AG08395 (cell line): ENCODE data around the gene BMP2K.

Source experiments
- DNase-seq: peaks from one replicate; pipeline ENCODE4 v3.0.0; 2012; ENCODE audit warnings: mixed read lengths, low spot score

BMP2K gene

DNA sequence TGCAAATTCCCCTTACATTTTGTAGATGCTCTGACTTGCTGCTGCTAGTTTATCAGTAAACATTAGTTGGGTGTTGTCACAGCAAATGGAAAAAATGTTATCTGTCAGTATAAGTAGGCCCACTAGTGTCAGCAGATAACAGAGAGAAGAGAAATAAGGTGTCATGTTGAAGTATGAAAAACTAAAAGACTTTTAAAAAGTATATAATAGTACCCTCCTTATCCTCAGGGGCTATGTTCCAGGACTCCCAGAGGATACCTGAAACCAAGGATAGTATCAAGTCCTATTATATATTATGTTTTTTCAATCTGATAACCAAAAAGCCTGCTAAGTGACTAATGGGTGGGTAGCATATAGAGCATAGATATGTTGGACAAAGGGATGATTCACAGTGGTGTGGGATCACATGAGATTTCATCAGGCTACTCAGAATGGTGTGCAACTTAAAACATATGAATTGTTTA, 11.6 kb upstream of the BMP2K start:
- no peak for DNase-seq

DNA sequence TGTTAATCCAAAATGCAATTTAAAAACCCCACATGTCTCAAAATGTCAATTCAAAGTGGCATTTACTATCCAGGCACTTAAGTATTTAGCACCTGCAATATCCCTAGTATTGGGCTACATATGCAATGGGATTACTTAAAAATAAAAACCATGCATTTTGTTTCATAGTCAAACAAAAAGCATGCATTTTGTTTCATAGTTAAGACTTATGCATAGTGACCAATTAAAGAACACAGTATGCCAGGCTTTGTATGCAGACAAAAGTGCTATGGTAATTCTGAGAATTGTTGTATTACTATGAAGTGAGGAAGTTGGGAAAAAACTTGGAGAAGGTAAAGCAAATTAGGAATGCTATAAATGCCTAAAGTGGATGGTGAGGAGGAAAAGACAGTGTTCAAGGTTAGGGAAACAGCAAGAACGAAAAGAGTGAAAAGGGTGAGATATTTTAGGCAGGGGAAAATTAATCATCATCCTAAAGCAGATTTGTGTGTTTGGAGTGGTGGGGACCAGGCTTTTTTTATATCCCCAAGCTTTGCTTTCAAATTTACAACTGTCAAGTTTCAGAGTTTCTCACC, 10.6 kb upstream of the BMP2K start:
- DNase-seq, result no peak

DNA sequence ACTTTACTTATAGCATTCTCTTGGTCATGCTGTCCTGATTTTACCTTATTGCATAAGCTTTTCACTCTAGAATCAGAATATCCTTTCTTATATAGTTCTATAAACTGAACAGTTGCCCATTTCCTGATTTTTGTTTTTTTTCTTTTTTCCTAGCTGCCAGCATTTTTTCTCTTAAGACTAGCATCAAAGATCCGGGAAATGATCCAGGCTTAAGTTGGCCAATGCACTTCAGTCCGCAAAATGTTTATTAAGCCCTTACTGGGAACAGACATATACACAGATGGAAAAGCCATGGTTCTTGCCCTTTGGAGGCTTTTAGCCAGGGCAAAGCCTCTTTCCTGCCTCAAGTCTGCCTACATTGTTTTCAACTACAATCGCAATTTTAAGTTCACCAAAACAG, 10.1 kb upstream of the BMP2K start:
- peak; percentile 26 for DNase-seq

DNA sequence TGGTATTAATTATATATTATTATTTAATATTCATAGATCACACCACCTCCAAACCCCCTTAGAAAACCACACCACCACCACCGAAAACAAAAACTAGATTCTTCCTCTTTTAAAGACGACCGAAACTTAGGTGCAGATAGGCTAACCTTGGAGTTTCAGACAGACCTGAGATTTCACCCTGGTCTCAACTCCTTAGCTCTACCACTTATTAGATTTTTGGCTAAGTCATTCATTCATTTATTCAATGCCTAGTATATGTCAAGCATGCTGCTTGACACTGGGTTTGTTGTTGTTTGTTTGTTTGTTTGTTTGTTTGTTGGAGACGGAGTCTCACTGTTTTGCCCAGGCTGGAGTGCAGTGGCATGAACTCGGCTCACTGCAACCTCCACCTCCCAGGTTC, 9.5 kb upstream of the BMP2K start:
- no peak for DNase-seq

DNA sequence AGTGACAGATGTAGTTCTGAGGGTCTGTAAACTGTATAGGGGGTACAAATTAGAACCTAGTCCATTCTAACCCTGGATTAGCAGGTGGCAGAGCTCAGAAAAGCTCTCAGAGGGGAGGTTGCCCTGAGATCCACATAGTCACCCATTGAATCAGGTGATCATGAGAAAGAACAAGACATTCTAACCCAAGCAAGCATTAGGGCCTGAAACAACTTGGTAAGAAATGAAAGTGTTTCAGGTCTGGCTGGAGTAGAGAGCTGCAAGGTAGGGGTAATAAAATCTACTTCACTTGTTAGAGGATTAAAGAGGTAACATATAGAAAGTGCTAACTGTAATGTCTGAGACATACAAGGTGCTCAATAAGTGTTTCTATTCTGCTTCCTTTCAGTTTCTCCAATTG, 8.8 kb upstream of the BMP2K start:
- DNase-seq, result no peak

DNA sequence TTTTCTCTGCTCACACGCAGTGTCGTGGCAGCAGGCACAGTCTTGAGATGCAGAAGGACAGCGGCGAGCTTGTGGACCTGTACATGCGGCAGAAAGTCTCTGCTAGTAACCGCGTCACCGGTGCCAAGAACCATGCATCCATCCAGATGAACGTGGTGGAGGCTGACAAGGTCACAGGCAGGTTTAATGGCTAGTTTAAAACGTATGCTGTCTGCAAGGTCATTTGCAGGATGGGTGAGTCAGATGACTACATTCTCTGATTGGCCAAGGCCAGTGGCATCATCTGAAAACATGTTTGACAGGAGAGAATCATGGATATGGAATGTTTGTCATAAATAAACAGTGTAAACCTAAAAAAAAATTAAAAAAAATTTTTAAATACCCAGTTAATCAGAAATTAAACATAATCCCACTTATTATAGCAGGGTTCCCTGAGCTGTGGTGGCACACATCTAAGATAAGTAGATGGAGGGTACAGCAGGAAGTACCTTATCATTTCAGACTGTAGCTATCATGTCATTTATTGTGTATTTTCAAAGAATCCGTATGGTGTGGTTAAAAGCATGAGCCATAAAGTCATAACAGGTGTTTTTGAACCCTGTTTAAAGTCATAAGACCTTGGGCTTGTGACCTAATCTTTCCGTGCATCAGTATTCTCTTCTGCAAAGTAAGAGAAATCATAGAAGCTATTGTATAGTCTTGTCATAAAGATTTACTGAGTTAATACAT, 7.5 kb upstream of the BMP2K start:
- peak; percentile 33 for DNase-seq

DNA sequence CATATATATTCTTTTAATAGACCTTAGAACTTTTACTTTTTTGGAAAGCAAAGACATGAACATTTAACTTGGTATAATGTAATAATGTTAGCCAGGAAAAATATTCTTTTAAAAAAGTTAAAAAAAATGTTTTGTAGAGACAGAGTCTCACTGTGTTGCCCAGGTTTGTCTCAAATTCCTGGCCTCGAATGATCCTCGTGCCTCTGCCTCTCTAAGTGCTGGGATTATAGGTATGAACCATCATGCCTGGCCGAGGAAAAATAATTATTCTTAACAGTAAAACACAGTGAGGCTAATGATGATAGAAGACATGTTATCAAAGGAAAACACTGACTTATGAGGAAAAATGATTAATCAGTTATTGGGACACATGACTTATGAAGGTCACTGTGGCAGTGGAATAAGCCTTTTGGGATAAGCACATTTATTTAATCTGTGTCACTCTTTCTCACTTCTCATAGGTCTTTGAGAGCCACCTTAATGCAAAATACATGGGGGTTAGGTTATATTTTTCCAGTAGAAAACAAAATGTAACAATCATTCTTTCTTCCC, 6.0 kb upstream of the BMP2K start:
- DNase-seq, result no peak

DNA sequence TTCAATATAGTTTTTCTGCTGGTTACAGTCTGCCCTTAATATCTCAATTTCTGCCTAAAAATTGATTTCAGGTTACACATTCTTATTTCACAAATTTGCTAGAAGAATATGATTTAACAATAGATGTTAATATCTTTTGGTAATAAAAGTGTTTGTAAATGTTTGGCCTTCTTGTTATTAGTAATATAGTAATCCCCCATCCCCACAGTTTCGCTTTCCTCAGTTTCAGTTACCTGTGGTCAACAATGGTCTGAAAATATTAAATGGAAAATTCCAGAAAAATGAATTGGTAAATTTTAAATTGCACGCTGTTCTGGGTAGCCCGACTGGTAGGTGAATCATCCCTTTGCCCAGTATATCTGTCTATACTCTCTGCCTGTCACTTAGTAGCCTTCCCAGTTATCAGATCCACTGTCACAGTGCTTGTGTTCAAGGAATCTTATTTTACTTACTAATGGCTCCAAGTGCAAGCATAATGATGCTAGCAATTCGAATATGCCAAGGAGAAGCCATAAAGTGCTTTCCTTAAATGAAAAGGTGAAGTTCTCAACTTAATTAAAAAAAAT, 3.5 kb upstream of the BMP2K start:
- no peak for DNase-seq

DNA sequence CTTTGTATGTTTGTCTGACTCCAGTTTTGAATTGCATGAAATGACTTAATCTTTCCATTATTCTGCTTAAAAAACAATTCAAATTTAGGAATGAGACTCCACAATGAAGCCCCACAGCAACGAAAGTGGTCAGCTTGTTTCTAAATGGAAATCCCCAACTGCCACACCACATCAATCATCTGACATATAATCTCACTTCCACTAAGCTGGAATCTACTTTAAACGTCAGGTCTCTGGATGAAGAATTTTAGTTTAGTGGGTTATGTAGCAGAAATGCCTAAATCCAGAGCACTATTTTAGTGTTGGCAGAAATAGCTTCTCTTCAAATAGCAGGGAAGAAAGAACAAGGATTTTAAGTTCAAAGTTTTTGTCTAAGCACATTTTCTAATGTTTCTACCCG, 1.7 kb upstream of the BMP2K start:
- DNase-seq, result no peak

DNA sequence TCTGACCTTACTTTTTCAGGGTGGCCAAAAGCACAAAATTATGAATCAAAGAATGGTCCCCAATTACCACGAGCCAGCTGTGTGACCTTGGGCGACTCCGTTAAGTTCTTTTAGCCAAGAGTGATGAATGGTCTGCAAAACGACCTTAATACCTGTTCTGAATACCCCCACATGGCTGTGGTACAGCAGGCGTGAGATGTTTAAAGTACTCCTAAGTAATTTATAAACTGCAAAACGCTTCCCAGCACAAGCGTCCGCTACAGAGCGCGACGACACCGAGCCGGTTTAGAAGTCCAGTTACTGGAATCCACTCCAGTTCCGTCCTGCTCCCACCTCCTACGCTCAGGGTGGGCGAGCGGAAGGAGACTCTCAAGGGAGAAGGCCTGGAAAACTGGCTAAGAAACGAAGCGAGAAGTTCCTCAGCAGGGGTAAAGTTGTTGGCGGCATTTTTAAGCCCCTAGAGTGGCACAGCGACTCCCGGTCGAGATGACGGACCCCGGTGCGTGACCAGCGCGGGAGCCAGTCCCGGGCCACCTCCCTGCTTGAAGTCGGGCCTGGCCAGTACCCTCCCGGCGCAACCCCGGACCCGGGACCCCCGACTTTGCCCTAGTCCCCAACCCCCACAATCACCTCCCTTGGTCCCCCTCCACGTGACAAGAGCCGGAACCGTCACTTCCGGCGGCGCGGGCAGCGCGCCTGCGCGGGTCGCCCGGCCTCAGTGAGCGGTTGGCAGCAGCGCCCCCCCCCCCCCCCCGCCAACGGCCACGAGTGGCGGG, 659 bp upstream of the BMP2K start:
- DNase-seq, result peak; percentile 90

DNA sequence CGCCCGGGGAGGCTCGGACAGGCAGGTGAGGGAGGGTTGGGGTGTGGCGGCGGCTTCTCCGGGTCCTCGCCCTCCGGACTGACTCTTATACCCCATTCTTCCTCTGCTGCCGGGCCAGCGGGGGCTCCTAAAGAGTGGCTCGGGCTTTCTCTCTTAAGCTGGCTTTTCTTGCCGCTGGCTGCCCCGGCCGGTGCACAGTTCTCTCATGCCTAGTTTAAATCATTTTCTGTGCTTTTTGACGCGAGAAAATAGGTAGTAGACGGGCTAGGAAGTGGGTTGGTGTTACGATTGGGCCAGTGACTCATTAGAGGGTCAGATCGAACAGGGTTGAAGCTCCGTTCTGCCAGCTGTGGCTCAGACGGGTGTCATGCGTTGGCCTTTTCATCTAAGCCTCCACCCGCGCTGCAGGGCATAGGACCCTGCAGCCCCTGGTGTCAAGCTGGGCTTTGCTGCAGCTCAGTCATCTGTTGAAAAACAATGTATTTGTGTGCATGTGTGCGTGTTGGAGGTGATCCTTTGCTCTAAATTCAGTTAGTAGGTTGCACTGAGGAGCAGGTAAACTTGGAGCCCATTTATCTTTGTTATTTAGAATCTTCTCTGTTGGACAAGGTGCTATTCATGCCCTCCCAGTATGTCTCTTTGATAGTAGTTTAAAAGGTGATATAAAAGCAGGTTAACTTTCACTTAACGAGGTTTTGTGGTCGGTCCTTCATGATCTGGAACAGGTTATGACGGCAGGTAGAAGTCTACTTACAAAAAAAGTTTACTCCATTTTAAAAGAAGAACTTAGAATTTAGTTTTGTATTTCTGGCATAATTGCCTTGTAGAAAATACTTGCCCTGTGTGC, 802 bp downstream of the BMP2K start:
- DNase-seq, result peak; percentile 71

DNA sequence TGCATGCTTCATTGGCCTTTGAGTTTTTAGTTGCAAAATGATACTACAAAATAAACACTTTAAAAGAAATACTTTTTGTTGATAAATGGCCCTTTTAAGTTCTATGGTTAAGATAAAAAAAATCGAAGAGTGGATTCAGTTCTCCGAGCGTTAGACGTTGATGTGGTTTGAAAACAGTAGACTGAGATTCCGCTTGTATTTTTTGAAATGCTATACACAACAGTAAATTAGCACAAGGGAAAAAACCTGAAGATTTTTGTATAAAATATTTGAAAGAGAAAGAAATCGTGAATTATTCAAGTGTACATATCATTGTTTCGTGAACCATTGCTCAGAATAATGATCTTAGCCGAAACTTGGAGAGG, 1.4 kb downstream of the BMP2K start:
- no peak for DNase-seq

DNA sequence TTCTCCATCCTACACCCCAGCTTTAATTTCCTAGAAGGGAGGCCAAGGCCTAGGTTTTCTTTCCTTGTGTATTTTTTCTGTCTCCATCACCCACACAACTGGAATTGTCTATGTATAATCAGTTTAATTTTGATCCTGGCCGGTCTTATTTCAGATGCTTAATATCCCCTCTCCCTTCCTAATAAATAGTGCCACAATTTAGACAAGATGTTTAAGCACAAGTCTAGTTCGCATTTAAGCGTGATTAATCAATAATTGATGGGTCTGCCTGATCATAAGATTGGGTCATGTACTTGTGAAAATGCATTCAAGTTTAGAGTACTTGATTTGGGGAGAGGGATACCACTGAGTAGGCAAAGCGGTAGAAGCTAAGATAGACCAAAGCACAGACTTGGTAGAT, 2.4 kb downstream of the BMP2K start:
- no peak for DNase-seq

DNA sequence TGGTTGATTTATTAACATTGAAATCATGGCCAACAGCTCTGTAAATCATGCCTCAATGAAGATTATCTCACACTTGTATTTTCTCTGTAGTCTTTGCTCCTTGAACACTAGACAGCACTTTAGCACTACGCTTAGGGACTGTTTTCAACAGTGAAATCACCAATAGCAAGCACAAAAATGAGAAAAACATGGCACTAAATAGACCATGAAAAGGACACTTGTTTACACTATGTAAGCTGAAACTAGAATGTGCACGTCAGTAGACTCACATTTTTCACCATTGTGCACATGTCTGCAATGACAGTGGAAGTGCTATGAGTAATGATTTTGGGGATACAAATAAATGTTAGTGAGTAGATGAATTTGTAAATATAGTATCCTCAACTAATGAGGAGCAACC, 3.1 kb downstream of the BMP2K start:
- no peak for DNase-seq

DNA sequence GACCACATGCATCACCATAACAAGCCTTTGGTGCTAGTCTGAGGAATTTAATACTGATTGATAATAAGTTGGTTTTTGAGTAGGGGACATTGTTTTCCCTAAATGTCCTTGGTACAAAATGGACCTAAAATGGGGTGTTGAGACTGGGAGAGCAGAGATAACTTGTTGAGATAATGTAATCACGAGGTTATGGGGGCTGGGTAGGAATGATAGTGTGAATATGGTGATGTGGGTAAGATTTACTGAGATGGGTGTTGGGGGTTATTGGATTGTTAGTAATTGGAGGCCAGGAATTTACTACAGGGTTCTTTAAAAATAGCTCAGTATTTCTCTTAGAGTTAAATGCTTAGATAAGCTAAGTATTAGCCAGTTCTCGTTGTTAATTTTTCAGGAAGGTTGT, 3.9 kb downstream of the BMP2K start:
- DNase-seq, result no peak

DNA sequence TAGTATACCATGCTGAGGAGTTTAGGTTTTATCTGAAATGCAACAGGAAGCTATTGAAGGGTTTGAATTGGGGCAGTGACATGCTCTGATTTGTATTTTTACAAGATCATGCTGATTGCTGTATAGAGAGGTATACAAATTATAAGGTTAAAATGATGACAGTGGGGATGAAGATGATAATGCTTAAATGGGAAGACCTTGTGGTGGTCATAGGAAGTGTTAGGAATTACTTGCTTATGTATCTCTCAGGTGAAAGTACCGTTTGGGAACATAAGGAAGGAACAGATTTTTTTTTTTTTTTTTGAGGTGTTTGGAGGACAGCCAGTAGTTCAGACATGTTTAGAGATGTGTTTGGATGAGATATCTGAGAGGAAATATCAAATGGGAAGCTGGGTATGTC, 5.0 kb downstream of the BMP2K start:
- no peak for DNase-seq

DNA sequence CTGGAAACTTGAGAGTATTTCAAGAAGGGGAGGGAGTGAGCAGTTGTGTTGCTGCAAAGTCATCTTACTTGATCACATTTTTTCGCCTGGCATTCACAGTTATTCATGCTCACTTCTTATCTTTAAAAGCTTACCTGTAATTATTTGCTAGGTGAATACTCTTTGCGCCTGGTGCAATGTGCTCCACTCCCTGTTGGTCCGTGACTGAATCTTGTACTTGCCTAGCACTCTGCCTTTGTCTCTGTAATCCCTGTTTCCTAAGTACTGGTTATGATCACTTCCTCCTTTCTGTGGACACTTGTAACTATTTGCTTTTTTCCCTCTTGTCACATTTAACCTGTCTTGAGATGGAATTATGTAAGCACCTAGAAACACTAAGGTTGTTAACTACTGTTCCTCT, 5.8 kb downstream of the BMP2K start:
- DNase-seq, result no peak

DNA sequence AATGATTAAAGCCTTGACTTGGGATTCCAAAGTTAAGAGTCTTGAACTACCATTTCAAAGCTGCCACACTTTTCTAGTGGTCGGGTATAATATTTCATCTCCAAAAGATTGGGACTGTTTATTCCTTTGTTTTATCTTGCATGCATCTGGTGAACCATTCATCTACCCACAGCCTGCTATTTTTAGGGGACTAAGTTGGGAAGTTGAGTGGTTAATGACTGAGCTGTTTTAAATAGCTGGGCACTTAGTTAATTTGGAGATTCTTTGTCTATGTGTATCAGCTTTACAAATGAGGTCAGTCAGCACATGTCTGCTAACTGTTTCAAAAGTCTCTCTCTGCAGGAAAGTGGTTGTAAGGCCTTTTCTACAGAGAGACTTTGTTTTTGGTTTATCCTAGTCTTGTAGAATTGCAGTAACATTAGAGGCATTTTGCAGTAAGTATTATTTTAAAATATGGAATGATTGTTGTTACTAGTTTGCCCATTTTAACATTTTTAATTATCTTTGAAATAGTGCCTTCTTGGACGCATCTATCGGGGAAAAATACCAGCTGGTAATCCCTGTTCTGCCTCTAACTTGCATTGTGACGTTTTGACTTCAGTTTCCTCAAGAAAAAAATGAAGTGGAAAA, 8.2 kb downstream of the BMP2K start:
- DNase-seq, result peak; percentile 78

DNA sequence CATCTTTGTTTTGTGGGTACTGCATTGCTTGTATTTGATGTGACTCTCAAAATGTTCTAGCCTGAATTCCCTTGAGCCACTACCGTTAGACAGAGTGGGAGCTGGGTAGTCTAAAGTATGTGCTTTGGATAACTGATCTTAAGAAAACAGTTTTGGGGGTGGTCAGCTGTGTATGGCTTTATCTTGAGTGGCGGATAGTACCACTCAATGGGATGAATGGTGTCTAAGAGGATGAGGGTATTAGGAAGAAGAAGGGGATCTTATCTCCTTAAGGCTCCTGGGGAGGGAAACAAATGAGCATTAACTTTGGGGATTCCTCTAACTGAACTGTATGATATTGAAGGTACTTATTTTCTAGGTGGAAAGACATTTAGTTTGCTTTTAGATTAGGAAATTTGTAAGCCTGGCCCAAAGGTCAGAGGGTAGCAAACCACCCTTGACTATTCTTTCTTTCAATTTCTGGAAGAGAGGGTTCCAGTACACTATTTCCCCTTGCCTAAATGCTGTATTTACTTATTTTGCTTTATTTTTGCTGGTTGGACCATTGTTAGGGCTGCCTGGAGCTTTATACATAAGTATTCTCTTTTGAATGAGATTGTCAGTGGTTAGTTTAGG, 11.3 kb downstream of the BMP2K start:
- no peak for DNase-seq

DNA sequence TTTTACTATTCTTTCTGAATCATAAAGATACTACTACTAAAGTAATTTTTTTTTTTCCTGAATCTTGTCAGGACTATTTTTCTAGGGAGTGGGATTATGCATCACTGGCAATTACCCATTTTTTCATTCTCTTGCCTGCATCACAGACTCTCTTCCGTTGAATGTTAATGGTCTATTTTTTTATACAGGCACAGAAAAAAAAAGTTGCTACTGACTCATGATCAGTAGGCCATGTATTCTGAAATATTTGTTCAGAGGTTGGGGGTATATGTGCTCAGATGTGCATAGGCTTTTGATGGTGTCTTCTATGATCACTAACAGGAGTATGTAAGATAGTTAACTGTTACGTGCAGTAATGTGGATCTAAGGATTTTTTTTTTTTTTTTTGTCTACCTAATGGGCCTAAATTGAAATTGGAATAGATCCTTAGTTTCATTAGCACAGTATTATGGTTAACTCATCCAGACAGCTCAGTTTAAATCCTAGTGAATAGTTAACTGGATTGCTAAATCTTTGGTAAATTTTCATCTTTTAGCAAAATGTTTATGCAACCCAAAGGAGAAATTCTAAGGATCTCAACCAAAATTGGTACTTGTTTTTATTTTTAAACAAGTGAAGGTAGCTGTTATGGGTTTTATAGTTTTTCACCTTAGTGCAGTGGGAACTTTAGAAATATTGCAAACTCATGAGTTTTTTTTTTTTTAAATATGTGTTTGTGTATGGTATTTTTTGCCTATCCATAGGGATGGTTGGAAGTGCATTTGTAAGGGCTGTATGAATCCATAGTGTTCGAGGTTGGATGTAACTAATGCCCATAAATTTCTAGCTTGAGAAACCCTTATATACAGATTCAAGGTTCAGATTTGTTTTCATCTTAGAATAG, 12.1 kb downstream of the BMP2K start:
- no peak for DNase-seq
